Mucosa of stomach (tissue), 1 donor: Measurements from ENCODE around the gene TRIML1.

Experiments used
- H3K27me3 ChIP-seq: one replicate; pipeline ENCODE4 v1.7.0; 2013; ENCODE audit warnings: mild to moderate bottlenecking, low read length; ENCODE audit not compliant: control insufficient read depth, insufficient read depth
- H3K36me3 ChIP-seq: one replicate; pipeline ENCODE4 v1.7.0; 2013; ENCODE audit warnings: low read length; ENCODE audit not compliant: control insufficient read depth, insufficient read depth
- H3K4me1 ChIP-seq: one replicate; pipeline ENCODE4 v1.7.0; 2013; ENCODE audit warnings: mild to moderate bottlenecking, low read length; ENCODE audit not compliant: control insufficient read depth, insufficient read depth
- H3K4me3 ChIP-seq: one replicate; pipeline ENCODE4 v1.7.0; 2013; ENCODE audit warnings: low read length
- H3K9ac ChIP-seq: one replicate; pipeline ENCODE4 v1.7.0; 2013; ENCODE audit warnings: mild to moderate bottlenecking, low read length, moderate library complexity
- H3K9me3 ChIP-seq: one replicate; pipeline ENCODE4 v1.7.0; 2013; ENCODE audit warnings: mild to moderate bottlenecking, low read length, moderate library complexity; ENCODE audit not compliant: control insufficient read depth
- donor health status: Pancreatic carcinoma.

The TRIML1 gene

GRCh38 chr4:188127214-188127874 is 11.9 kb upstream of the TRIML1 start:
- H3K4me1 ChIP-seq = no peaks in the 10 kb centered on the region
- H3K4me3 ChIP-seq = no peak overlapping the region
- H3K36me3 ChIP-seq = no peaks in the 10 kb centered on the region
- H3K27me3 ChIP-seq = no peaks in the 10 kb centered on the region
- no peak overlapping the region for H3K9ac ChIP-seq
- no peaks in the 10 kb centered on the region for H3K9me3 ChIP-seq

DNA sequence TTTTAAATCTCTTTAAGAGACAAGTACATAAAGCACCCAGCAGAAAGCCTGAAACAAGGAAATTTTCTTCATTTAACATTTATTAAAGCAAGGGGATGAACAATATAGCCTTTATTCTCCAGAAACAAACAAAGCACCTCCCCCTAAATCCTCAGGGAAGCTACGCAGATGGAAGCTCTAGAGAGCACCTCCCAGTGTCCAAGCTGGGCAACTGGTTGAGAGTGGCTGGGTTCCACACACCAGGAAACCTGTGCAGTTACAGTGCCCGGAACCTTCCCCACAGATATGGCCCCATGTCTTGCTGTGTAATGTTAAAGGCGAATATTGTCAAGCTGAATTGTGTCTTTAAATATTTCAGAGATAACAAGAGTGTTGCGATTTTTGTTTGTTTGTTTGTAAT is 8.9 kb upstream of the TRIML1 start:
- no peaks in the 10 kb centered on the region for H3K27me3 ChIP-seq
- no peaks in the 10 kb centered on the region for H3K36me3 ChIP-seq
- no peaks in the 10 kb centered on the region for H3K9me3 ChIP-seq
- H3K9ac ChIP-seq = no peak overlapping the region
- H3K4me1 ChIP-seq = no peaks in the 10 kb centered on the region
- no peak overlapping the region for H3K4me3 ChIP-seq

DNA sequence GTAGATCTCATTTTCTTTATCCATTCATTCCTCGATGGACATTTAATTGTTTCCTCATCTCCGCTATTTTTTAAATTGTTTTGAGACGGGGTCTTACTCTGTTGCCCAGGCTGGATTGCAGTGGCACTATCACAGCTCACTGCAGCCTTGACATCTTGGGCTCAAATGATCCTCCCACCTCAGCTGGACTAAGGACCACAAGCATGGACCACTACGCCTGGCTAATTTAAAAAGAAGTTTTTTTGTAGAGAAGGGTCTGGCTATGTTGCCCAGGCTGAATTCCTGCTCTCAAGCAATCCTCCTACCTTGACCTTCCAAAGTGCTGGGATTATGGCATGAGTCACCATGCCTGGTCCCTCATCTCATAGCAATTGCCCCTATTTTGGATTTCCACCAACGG is 7.0 kb upstream of the TRIML1 start:
- Histone ChIP-seq H3K9ac (no peak overlapping the region), H3K4me3 (no peak overlapping the region), H3K9me3 (no peaks in the 10 kb centered on the region), H3K4me1 (no peaks in the 10 kb centered on the region), H3K36me3 (no peaks in the 10 kb centered on the region), H3K27me3 (no peaks in the 10 kb centered on the region)

DNA sequence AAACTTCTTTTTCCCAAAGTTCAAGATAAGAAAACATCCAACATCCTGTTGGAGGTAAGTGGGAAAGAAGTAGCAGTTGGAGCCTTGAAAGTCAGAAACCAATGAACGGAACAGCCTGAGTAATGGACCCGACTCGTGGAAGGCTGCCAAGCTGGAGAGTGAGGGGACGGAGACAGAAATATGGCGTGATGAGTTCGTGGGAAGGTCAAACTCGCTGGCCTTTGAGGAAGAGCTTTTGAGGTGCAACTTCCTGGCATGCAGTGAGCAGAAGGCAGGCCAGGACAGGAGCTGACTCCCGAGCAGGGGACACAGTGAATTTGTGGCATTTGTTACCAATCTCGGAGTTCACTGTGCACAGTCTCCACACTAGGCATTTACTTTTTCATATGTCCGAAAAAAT is 1.0 kb upstream of the TRIML1 start:
- no peak overlapping the region for H3K9ac ChIP-seq
- H3K9me3 ChIP-seq = no peaks in the 10 kb centered on the region
- no peaks in the 10 kb centered on the region for H3K4me1 ChIP-seq
- no peaks in the 10 kb centered on the region for H3K36me3 ChIP-seq
- H3K27me3 ChIP-seq = no peaks in the 10 kb centered on the region
- no peak overlapping the region for H3K4me3 ChIP-seq

GRCh38 chr4:188139671-188140070 is 430 bp downstream of the TRIML1 start:
- H3K9me3 ChIP-seq = no peaks in the 10 kb centered on the region
- no peaks in the 10 kb centered on the region for H3K27me3 ChIP-seq
- H3K36me3 ChIP-seq = no peaks in the 10 kb centered on the region
- no peaks in the 10 kb centered on the region for H3K4me1 ChIP-seq
- no peak overlapping the region for H3K4me3 ChIP-seq
- no peak overlapping the region for H3K9ac ChIP-seq

DNA sequence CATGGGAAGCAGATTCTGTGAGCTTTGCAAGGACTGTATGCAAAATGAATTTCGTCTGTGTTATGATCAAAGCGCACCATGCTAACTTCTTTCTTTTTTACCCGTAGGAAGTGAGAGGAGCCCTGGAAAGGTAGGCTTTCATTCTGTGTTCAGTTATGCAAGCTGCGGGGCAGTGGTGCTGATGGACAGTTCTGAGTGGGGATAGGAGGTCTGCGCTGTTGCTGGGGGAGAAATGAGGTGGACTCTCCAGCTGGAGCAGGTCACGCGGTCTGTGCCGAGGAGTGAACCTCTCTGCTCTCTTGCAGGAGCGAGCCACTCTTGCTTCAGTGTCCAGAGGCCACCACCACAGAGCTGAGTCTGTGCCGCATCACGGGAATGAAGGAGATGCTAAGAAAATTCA is 4.5 kb downstream of the TRIML1 start:
- Histone ChIP-seq H3K27me3 (no peaks in the 10 kb centered on the region), H3K36me3 (no peaks in the 10 kb centered on the region), H3K9ac (no peak overlapping the region), H3K4me1 (no peaks in the 10 kb centered on the region), H3K4me3 (no peak overlapping the region), H3K9me3 (no peaks in the 10 kb centered on the region)

DNA sequence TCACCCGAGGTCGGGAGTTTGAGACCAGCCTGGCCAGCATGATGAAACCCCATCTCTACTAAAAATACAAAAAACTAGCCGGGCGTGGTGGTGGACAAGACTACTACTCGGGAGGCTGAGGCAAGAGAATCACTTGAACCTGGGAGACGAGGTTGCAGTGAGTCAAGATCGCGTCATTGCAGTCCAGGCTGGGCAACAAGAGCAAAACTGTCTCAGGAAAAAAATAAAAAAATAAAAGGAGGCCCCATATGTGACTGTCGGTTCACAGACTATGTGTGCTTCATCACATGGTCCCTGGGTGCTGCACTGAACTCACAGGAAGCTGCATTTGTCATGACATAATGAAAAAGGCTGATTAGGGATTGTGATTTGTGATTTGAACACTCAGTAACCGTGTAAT is 6.4 kb downstream of the TRIML1 start:
- no peak overlapping the region for H3K9ac ChIP-seq
- no peaks in the 10 kb centered on the region for H3K4me1 ChIP-seq
- H3K9me3 ChIP-seq = no peaks in the 10 kb centered on the region
- no peak overlapping the region for H3K4me3 ChIP-seq
- H3K36me3 ChIP-seq = no peaks in the 10 kb centered on the region
- no peaks in the 10 kb centered on the region for H3K27me3 ChIP-seq

- no peak overlapping the region for H3K4me3 ChIP-seq
- H3K27me3 ChIP-seq = no peaks in the 10 kb centered on the region
- H3K4me1 ChIP-seq = no peaks in the 10 kb centered on the region
- H3K9me3 ChIP-seq = no peaks in the 10 kb centered on the region
- no peaks in the 10 kb centered on the region for H3K36me3 ChIP-seq
- H3K9ac ChIP-seq = no peak overlapping the region
Measured at GRCh38 chr4:188146618-188147017, 7.4 kb downstream of the TRIML1 start.

- Histone ChIP-seq H3K4me3 (no peak overlapping the region), H3K36me3 (no peaks in the 10 kb centered on the region), H3K4me1 (no peaks in the 10 kb centered on the region), H3K9me3 (no peaks in the 10 kb centered on the region), H3K9ac (no peak overlapping the region), H3K27me3 (no peaks in the 10 kb centered on the region)
Measured at GRCh38 chr4:188147176-188147575, 7.9 kb downstream of the TRIML1 start.

- Histone ChIP-seq H3K4me3 (no peak overlapping the region), H3K9me3 (no peaks in the 10 kb centered on the region), H3K27me3 (no peaks in the 10 kb centered on the region), H3K4me1 (no peaks in the 10 kb centered on the region), H3K36me3 (no peaks in the 10 kb centered on the region), H3K9ac (no peak overlapping the region)
Measured at GRCh38 chr4:188147776-188148175, 8.5 kb downstream of the TRIML1 start.

DNA sequence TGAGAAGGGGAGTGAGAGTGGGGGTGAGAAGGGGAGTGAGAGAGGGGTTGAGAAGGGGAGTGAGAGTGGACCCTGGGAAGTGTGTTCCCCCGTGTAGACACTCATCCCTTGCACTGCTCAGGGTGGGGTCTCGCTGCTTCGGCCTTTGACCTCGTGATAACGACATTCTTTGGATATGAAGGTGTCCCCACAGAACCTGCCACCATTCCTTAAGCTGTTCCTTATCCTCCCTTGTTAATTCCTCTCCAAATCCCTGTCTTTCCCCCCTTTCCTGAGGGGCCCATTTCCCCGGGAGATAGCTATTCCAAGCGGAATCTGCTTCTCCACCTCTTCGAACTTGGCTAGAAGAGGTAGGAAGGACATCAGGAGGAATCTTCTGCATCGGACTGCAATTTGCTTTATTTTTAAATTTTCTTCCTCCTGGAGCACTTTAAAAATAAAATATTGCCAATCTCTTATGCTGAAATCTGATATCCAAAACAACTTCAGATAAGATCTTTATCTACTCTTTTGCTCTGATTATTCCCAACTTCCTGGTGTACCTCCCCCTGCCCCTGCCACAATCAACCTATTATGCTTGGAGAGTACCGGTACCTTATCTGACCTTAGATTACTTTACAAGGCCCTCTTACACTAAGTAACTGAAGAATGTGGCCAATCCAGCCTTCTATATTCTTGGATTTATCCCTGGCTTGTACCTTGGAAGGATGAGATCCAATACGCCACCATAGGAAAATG is 15.6 kb downstream of the TRIML1 start:
- no peak overlapping the region for H3K9ac ChIP-seq
- H3K4me1 ChIP-seq = no peaks in the 10 kb centered on the region
- H3K4me3 ChIP-seq = no peak overlapping the region
- H3K9me3 ChIP-seq = no peaks in the 10 kb centered on the region
- H3K27me3 ChIP-seq = no peaks in the 10 kb centered on the region
- no peaks in the 10 kb centered on the region for H3K36me3 ChIP-seq

DNA sequence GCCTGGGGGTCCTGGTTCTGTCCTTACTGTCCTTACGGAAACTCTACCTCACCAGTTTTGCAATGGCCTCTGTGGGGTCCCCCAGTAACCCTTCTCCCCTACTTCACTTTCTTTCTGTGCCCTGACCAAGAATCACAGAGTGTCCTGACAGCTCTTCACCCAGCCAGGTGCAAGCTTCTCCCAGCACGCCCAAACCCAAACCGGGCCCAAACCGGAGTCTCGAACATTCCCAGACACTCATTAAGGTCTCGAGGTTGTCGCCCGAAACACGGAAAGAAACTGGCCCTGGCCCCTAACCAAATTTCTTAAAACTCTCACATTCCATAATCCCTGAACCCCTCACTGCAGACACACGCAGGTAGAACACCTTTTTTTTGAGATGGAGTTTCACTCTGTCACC is 19.1 kb downstream of the TRIML1 start:
- Histone ChIP-seq H3K9ac (no peak overlapping the region), H3K27me3 (no peaks in the 10 kb centered on the region), H3K4me3 (no peak overlapping the region)

More for the DNA sequence above, 19.1 kb downstream of the TRIML1 start:
- Histone ChIP-seq H3K36me3 (no peaks in the 10 kb centered on the region), H3K4me1 (no peaks in the 10 kb centered on the region), H3K9me3 (no peaks in the 10 kb centered on the region)
